GM18508 (cell line): Measurements from ENCODE around the gene FCMR.
A peak's percentile ranks its signal among the peaks of the same experiment; 100 is the strongest.

ENCODE experiments used
- ATAC-seq: cut with Tn5 transposase; IDR thresholded peaks from one replicate; pipeline ENCODE4 v1.9.1; 2021; ENCODE audit warnings: moderate number of reproducible peaks; ENCODE audit not compliant: insufficient read depth, unreplicated experiment

The FCMR gene

DNA sequence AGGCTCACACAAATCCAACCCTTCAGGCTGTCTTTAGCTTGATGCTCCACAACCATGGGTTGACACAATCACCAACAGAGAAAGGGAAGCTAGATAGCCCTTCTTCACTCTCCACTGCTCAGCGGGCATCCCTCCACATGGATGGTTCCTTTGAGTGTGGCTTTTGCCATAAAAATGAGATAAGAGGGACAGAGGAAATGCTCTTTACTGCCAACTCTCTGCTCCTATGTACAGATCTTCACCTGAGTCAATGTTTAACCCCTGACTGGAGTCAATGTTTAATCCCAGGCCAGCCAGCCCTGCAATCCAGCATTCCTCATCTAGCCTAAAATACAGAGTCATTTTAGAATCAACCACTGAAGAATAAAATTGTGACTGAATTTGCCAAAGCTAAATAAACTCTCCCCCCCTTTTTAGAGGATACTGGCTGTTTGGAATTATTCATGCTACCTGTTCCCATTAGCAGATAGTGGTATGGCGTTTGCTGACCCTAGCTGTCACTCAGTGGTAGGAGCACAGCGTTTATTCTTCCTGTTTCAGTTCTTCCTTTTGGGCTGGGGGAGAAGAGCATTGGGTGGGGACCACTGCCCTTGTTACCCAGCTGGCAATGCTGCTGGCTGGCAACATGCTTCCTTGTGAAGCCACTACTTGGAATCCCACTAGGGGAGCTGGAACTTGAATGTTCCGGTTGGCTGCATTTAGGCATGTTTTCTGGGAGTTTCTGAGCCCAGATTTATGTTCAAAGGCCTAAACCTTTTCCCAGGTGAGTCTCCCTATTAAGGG lies 29.8 kb upstream of the FCMR start:
- no peak for ATAC-seq

DNA sequence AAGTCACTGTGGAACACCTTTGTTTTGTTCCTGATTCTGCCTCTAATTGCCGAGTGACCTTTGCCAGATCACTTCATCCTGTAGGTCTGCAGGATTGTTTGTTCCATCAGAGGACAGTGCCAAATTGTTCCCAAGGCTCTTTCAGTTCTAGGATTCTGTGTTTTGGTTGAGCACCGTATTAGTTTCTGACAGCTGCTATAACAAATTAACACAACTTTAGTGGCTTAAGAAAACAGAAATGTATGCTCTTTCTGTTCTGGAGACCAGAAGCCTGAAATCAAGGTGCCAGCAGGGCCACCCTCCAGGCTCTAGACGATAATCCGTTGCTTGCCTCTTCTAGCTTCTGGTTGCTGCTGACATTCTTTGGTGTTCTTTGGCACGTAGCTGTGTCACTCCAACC lies 27.9 kb upstream of the FCMR start:
- no peak for ATAC-seq

DNA sequence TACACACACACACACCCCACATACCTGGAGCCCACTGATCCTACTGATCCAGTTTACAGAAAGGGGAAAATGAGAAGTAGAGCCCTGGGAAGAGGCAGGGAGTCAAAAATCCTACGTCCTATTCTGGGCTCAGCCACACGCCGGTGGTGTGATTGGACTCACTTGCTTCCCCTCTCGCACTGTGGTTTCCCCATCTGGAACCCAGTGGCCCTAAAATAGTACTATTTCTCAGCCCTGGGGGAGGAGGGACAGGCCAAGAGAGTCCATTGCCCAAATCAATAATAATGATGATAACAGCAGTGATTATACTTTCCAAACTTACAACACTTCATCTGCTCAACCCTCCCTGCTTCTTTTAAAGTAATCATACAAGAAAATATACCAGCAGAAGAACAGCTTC lies 27.5 kb upstream of the FCMR start:
- ATAC-seq = no peak

DNA sequence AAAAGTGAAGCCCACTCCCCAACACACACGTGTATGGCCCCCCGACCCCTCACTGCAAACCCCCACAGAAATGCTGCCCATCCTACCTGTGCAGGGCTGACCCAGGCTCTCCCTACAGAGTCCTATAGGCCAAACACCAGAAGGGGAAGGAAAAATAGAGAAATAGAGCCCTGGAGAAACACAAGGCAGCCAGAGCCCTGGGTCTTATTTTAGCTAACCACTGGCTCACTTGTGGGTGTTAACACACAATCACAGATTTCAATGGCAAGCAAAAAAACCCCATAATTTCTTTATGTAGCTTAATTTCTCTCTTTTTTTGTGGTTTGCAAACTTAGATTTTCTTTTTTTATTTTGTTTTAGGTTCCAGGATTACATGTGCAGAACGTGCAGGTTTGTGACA lies 25.5 kb upstream of the FCMR start:
- ATAC-seq = no peak

DNA sequence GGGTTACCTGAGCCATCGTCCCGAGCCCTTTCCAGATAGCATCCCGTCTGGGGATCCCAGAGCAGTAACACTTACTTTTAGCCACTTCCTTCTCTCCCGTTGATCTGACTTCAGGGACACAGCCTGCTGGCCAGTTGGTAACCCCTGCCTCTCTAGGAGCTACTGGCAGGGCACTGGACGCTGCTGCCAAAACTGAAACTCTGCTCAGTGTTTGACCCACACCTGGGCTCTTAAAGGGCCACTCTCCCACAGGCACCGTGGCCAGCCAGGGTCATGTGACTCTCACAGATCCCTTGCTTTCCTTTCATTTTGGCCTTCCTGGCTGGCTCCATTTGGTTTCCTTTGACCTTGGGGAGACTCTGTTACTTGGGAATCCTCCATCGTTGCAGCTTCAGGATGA lies 24.5 kb upstream of the FCMR start, which contains the start of gene PIGR:
PIGR (minus strand) TSS at position 206 of the 400 bp plus-strand sequence. CDS start 5,935 bp downstream, outside the sequence.
- ATAC-seq = no peak

DNA sequence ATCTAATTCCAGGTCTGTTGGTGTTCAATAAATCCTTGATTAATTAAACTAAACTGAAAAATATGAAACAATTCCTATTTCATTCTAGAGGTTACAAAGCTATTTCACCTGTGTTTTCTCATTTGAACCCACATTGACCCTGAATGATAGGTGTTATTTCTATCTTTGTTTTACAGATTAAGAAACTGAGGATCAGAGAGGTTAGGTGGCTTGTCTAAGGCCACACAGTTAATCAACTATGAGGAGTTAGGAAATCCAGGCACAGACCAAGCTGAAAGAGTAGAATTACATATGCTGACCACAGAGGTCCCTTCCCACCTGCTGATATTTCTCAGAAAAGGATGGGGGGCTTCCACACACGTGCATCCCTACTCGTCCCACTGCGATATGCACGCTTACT lies 24.0 kb upstream of the FCMR start:
- no peak for ATAC-seq

DNA sequence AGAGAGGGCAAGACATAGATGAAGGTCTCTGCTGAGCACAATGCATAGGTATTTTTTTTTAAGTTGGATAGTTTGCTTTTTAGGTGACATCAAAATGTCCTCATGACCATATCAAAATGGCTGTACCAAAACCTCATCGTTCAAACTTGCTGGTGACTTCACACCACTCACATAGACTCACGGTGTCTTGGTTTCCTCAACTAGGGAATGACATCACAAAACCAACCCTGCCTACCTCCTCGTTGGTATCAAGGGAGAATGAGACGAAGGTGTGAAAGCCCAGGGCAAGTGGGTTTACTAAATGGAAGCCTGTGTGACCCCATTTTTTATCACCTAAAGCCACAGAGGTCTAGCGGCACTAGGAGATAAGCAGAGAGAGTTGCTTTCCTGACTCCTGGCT lies 23.0 kb upstream of the FCMR start:
- ATAC-seq = no peak

DNA sequence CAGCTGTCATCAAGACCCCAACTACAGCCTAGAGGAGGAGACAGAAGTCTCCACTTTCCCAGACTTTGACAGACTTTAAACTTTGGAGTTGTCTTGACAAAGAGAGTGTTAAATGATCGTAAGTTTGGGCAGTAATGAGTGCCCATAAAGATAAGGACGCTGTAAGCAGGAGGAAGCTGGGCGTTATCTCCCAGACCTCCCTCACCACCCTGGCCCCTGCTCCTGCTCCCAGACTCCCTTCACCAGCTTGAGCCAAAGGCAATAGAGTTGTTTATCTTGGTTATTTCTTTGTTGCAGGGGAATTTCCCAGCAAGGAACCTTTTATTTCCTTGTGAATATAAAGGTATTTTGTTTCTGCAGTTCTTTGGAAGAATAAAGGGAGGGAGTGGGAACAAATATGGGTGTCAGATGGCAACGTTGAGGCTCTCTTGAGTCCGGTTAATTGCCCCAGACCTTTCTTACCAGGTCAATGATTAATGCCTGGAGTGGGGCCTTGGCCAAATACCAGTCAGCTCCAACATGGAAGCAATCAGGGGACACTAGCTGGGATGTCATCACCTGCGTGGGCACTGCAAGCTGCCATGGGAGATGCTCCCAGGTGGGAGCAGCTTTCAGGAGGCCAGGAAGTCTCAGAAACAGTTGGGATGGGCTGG lies 20.2 kb upstream of the FCMR start:
- no peak for ATAC-seq

DNA sequence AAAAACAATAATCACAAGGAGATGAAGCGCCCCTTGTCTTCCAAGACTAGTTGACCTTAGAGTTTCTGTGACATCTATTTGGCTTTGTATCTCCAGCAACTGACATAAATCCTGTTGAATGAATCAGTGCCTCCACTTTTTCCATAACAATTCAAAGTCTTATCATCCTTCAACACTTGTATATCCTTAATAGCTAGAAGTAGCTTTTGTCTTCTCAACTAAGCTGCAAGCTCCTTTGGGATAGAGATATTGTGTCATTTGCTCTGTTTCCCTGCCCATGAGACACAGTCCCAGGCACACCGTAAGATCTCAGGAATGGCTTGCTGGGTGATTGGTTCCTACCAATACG lies 18.8 kb upstream of the FCMR start:
- ATAC-seq = no peak

DNA sequence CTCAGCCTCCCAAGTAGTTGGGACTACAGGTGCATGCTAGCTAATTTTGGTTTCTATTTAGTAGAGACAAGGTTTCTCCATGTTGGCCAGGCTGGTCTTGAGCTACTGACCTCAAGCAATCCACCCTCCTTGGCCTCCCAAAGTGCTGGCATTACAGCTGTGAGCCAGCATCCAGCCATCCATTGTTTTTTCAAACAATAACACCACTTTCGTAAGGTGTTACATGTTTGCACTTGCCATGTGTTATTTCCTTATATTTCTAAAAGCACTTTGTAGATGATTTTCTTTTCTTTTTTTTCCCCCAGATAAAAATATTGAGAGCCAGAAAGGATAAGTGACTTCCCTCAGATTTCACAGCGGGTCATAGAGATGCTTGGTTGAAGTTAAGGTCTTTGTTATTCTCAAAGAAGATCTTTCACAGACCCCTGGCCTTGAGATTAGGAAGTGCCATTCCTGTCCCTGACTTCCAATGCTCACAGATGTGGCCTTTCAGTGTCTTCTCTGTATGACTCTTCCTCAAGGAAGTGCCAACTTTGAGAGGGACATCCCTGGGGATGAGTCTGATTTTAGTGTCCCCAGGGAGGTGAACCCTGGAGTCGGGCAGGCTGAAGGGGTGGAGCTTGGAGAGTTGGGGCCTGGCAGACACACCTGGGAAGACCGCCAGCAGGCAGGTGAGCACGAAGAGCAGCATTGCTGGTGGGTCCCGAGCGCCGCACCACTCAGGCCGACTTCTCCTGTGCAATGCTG lies 18.3 kb upstream of the FCMR start:
- ATAC-seq = no peak

DNA sequence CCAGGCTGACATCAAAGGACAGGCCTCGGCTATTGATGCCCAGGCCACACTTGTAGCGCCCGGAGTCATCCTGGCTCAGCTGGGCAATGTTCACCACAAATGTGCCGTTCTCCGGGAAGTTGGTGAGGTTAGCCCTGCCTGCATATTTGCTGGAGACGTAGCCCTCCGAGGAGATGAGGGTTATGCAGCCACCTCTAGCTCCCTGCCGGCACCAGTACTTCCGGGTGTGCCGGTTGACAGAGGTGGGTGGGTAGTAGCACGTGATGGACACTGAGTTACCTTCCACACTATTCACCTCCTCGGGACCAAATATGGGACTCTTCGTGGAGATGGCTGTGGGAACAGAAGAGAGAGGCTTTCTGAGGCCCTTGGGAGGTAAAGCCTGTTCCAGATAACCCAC lies 17.4 kb upstream of the FCMR start:
- ATAC-seq = no peak

DNA sequence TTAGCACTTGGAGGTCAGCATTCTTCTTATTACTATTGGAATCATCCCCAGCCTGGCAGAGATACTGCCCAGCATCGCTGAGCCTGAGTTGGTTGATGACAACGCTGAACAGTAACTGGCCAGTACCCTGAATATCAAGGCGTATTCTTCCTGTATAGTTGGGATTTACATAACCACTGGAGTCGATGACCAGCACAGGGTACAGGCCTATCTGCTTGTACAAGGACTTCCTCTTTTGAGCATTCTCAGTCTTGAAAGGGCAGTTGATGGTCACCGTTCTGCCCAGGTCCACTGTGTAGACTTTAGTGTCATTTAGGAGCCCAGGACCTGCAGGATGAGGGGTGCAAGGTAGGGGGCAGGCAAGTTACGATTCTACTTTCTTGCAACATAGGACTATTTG lies 15.7 kb upstream of the FCMR start:
- no peak for ATAC-seq

DNA sequence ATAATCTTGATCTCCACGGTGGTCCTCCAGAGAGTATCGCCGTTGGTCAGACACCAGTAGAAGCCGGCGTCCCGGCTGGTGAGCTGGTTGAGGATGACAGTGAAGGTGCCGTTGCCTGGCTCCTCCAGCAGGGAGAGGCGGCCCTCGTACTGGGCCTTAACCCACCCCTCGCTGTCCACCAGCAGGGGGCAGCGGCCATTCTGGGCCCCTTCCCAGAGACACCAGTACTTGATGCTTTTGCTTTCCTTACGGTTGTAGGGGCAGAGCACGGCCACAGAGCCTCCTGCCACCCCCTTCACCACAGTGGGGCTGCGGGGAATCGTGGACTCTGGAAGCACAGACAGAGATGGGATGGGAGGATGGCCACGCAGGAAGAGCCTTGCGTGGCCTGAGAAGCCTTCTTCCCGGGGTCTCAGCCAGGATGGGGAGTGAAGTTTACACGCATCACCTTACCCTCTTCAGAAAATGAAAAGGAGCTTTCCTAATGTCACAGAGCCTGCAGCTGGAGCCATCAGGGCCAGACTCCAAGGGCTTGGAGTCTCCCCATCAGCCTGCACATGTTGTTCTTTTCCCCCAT lies 13.8 kb upstream of the FCMR start:
- no peak for ATAC-seq

DNA sequence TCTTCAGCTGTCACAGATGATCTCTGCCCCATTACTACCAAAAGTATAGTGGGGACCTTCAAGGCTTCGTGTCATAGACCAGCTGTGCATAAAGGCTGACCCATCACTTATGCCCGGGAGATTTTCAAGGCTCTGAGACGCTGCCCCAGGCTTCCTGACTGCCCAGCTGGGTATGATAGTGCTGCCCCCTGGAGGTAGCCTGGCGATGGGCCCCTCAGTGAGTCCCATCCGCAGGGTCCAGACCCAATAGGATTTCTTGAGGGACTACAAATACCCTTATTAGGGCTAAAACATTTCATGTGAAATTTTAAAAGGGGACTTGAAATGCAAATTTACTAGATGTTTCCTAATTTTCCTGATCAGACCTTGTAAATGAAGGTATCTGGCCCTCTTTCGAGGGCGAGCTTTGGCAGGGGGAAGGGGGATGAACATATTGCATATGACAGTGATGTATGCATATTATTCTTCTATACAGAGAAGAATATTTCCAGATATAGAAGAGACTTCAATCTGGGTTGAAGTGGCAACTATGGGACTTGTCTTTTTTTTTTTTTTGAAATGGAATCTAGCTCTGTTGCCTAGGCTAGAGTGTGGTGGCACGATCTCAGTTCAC lies 11.7 kb upstream of the FCMR start:
- ATAC-seq = no peak

DNA sequence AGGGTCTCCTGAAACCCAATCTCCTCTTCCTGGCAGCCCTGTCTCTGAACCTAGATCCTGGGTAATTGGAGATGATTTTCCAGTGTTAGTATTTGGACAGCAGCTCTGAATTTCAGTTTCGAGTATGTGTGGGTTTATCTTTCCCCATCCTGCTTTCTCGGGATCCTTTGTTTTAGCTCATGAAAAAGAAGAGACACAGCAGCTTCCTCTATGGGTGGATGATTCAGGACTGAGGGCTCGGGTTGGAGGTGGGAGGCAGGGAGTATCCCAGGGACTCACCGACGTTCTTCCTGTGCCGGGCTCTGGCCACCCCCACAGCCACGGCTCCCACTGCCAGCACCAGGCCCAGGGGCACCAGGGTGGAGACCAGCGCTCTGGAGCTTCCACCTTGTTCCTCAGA lies 10.4 kb upstream of the FCMR start:
- no peak for ATAC-seq

DNA sequence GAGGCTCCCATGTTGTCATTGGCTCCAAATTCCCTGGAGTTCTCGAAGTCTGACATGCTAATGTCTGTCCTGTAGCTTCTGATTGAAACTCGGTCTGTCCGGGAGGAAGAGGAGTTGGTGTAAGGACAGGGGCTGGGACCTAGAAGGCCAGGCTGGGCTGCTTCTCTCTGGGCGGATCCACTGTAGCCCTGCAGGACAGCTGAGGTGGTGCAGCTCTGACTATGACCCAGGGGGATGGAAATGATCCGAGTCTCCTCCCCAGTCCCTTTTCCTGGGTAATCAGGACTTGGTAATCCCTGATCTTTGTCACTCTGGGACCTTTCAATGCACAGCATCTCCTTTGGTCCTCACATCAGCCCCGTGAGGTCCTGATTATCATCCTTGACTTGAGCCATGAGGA lies 10.0 kb upstream of the FCMR start:
- no peak for ATAC-seq

DNA sequence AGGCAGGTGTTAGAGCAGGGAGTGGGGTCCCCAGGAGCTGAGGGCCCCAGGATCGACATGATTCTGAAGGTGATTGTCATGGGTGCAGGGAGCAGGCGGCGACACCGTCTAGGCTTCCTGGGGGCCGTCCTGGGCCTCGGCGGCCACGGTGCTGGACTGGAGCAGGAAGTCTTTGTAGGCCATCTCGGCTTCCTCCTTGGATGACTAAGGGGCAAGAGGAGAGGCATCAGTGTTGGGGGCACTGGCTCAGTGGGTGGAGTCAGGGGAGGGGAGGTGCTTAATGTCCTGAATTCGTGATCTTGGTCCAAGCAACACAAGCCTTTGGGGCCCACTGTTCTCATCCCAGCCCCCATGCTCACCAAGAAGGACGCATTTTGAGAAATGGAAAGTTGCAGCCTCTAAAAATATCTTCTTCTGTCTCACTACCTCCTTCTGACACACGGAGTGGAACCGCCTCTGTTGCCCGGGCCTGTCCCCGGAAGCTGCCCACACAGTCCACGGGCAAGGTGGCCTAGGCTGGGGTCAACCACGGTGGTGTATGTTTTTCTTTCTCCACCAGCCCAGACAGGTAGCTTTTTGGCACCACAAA lies 8.6 kb upstream of the FCMR start:
- ATAC-seq = peak; percentile 64

DNA sequence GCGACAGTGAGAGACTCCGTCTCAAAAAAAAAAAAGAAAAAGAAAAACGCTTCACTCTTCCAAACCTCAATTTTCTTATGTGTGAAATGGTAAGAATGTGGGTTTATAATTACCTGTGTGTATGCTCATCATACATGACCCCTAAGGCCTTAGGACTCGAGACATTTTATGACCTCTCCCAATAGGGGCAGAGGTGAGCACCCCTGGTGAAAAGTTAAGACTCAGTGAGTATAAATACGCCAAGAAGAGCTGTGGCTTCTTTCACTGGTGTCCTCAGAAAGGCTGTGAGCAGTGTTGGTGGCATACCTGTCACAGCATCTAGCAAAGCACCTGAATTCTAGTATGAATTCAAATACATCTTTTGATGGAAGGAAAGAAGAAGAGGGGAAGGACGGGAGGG lies 7.8 kb upstream of the FCMR start:
- no peak for ATAC-seq

DNA sequence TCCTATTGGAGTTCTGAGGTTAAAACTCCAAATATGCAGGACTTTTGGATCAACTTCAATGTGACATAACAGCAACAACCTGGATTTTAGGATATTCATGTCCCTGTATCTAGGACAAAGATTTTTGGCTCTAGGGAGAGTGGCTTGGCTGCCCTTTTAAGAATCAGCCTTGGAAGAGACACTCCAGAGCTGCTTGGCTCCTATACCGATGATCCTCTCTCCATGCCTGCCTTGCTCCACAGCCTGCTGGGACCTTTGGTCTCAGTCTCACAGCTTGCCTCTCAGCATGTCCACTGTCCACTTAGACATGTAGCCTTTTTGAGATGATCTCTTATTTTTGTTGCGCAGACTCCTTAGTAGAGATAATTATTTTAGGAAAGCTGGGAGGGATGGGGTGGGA lies 4.5 kb upstream of the FCMR start:
- ATAC-seq = no peak

DNA sequence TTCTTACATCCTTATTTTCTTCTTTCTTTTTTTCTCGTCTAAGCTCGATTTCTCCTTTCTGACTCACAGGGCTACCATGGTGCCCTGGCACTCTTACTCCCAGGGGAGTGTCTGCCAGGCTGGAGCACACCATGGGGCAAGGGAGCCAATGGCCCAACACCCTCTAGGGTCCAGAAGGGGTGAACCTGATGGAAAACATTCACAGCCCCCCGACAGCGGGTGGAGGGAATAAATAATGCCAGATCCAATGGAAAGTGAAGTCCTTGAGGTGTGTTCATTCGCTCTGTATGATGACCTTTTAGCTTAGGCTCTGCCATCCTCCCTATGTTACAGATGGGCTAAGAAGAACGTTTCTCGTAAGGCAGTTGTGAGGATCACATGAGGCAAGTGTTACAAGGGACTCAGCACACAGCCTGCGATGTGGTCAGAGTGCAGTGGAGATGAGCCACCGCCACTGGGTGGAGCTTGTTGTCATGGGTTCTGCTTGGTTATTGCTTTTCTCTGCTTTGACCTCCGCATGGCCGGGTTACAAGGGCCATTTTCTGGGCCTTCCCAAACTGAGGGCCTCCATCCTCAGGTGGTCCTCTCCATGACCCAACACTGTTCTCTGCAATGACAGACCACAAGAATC lies 3.5 kb upstream of the FCMR start:
- ATAC-seq = peak; percentile 42
